ENCODE measurements around the gene SPART.
"Not testable (repeated sequence)": the region's sequence is repeated elsewhere in the genome, so short reads cannot be mapped to it uniquely, and the experiment has no call there.

The SPART gene

DNA sequence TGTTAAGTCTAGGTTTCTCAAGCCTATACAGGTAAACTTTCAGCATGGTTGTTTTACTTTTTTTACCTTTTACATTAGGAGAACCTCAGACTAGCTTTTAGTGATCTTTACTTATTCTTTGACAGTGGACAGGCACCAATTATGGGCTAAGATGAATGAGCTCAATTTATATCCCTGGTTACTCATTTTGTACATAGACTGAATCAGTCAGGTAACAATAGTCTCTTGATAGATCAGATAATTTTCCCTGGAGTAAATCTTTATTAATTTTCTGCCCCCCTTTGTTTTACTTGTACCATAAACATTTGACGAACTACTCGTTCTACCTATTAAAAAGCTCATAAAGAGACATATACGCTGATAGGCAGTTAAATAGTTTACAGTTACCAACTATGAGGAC is 22.8 kb downstream of the SPART start:
- ChIA-PET CTCF (interaction anchor here (1.2 to 2.0 kb wide), 5 partner anchors 18 to 535 kb away, joined by 3 to 7 read pairs (median 4); partner anchors contain the start of gene SPART), POLR2A (interaction anchor here (0.6 kb wide), 1 partner anchor 25 kb away, joined by 3 read pairs; no protein-coding TSS in a partner anchor)
- no peak for DNase-seq (ENCODE audit: low read depth, low spot score)
- TF ChIP-seq, protein P1, sequence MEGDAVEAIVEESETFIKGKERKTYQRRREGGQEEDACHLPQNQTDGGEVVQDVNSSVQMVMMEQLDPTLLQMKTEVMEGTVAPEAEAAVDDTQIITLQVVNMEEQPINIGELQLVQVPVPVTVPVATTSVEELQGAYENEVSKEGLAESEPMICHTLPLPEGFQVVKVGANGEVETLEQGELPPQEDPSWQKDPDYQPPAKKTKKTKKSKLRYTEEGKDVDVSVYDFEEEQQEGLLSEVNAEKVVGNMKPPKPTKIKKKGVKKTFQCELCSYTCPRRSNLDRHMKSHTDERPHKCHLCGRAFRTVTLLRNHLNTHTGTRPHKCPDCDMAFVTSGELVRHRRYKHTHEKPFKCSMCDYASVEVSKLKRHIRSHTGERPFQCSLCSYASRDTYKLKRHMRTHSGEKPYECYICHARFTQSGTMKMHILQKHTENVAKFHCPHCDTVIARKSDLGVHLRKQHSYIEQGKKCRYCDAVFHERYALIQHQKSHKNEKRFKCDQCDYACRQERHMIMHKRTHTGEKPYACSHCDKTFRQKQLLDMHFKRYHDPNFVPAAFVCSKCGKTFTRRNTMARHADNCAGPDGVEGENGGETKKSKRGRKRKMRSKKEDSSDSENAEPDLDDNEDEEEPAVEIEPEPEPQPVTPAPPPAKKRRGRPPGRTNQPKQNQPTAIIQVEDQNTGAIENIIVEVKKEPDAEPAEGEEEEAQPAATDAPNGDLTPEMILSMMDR (IDR thresholded peaks at IDR 0.05; ENCODE audit: insufficient read depth, low read length, missing control alignments): no peak
- H3K4me3 ChIP-seq (ENCODE audit: low read depth, low read length): no peak overlapping the region

DNA sequence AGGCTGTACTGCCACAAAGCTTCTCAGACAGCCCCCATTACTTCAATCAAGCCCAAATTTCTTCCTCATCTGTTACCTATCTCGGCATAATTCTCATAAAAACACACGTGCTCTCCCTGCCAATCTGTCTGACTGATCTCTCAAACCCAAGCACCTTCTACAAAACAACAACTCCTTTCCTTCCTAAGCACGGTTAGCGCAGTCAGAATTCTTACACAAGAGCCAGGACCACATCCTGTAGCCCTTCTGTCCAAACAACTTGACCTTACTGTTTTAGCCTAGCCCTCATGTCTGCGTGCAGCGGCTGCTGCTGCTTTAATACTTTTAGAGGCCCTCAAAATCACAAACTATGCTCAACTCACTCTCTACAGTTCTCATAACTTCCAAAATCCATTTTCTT is 26.4 kb downstream of the SPART start:
- CTCF ChIA-PET; DNase-seq (ENCODE audit: low read depth, low spot score); H3K4me3 ChIP-seq (ENCODE audit: low read depth, low read length); POLR2A ChIA-PET: not testable (repeated sequence)

DNA sequence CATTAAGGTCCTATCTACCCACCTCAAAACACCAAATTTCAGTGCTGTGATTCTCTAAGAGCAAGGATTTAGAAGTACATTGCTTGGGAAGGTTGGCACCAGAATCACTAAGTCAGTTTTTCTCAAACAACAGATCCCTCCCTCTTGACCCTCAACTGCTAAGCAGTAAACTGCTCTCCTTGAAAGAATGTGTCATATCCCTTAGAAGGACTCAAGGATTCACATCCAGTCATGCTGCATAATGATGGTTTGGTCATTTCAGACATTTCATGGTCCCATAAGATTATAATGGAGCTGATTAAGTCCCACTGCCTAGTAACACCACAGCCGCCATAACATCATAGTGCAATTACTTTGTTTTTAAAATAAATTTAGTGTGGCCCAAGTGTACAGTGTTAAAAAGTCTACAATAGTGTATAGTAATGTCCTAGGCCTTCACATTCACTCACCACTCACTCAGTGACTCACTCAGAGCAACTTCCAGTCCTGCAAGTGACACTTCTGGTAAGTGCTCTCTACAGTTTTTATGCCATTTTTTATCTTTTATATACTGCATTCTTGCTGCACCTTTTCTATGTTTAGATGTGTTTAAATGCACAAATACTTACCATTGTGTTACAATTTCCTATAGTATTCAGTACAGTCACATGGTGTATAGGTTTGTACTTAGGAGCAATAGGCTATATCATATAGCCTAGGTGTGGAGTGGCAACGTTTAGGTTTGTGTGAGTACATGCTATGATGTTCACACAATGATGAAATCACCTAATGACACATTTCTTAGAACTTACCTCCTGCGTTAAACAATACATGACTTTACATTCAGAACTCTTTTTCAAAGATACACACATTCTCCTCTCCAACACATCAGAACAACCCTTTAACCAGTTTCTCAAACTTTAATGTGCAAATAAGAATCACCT is 32.9 kb downstream of the SPART start:
- ChIA-PET POLR2A (interaction anchor here (1.3 kb wide), 1 partner anchor 32 kb away, joined by 3 read pairs; the partner anchor contains the start of gene SPART), CTCF (interaction anchor here (1.1 to 2.0 kb wide), 2 partner anchors 34 to 38 kb away, joined by 4 to 7 read pairs; no protein-coding TSS in a partner anchor)
- DNase-seq (ENCODE audit: low read depth, low spot score): no peak
- TF ChIP-seq, protein P1 (IDR thresholded peaks at IDR 0.05; ENCODE audit: insufficient read depth, low read length, missing control alignments): no peak
- no peak overlapping the region for H3K4me3 ChIP-seq (ENCODE audit: low read depth, low read length)

DNA sequence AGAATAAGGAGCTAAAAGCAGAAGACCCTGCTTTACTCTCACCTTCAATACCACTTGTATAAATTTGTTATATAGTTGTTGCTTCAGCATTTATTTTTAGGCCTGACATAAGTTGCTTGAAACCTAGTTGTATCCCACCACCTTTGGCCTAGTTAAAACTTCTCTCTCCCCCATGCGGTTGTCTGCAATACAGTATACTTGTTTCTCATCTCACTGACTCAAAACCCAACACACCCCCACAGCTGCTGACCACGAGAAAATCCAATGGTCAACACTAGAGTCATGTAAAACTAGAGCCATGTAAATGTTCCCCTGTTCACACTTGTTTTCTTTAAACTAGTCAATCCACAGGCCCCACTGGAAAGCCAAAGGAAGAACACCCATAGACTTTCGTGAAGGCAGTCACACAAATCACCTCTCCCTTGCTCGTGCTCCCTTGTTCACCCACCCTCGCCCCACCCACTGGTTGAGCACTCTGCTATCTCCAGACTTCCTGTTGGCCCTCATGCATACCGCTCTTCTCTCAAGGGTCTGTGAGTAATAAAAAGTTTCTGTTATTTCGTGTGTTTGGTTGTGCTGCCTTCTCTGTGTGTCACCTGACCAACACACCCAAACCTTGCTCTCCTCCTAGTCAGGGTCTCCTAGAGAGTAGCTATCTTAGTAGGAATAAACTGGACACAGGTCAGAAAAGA is 35.6 kb downstream of the SPART start:
- TF ChIP-seq, protein P1 (IDR thresholded peaks at IDR 0.05; ENCODE audit: insufficient read depth, low read length, missing control alignments): no peak
- no peak for DNase-seq (ENCODE audit: low read depth, low spot score)
- CTCF ChIA-PET: interaction anchor here (1.9 kb wide), 1 partner anchor 332 kb away, joined by 5 read pairs; no protein-coding TSS in a partner anchor
- no peak overlapping the region for H3K4me3 ChIP-seq (ENCODE audit: low read depth, low read length)
- POLR2A ChIA-PET: no interaction called here

DNA sequence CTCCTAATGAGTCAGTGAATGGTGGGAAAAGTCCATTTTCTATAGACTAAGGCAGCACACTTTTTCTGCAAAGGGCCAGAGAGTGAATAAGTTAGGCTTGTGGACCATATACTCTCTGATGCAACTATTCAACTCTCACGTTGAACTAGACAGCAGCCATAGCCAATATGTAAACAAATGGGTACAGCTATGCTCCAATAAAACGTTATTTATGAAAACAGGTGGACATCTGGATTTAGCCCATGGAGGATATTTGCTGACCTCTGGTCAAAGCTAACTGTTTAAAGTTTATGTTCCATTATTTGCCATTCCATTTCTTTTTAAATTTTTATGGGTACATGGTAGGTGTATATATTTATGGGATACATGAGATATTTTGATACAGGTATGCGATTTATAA is 43.9 kb downstream of the SPART start:
- no peak for DNase-seq (ENCODE audit: low read depth, low spot score)
- ChIA-PET POLR2A (no interaction called here), CTCF (interaction anchor here (0.9 to 1.7 kb wide), 3 partner anchors 13 to 20 kb away, joined by 3 to 8 read pairs (median 4); no protein-coding TSS in a partner anchor)
- H3K4me3 ChIP-seq (ENCODE audit: low read depth, low read length): no peak overlapping the region
- TF ChIP-seq, protein P1 (IDR thresholded peaks at IDR 0.05; ENCODE audit: insufficient read depth, low read length, missing control alignments): no peak

DNA sequence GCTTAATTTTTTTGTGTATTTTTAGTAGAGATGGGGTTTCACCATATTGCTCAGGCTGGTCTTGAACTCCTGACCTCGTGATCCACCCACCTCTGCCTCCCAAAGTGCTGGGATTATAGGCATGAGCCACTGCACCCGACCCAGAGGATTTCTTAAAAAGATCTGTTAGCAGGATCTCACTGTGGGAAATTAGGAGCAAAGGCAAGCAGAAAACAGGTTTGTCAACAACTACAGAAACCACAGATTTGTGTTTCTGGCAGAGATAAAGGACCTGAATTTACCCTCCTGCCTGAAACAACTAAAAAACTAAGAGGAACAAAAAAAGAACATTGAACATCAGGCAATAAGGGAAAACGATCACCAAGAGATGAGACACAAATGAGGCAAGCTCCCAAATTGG is 46.7 kb downstream of the SPART start:
- POLR2A ChIA-PET: interaction anchor here (1.0 kb wide), 1 partner anchor 24 kb away, joined by 3 read pairs; no protein-coding TSS in a partner anchor

More for the DNA sequence above, 46.7 kb downstream of the SPART start:
- not testable (repeated sequence) for H3K4me3 ChIP-seq (ENCODE audit: low read depth, low read length); DNase-seq (ENCODE audit: low read depth, low spot score)
- CTCF ChIA-PET: interaction anchor here (1.2 to 8.6 kb wide), 5 partner anchors 17 to 320 kb away, joined by 3 to 66 read pairs (median 5); no protein-coding TSS in a partner anchor
